ENCODE data around the gene C1QTNF9B. TPM values are rescaled to one million over a fixed set of nuclear protein-coding genes. Genes with fewer than 3 reads are reported as not detected.
"Not testable (repeated sequence)": the region's sequence is repeated elsewhere in the genome, so short reads cannot be mapped to it uniquely, and the experiment has no call there.

C1QTNF9B gene
- total RNA-seq (not detected in 2 replicates), polyA plus RNA-seq (not detected in 2 replicates), polyA minus RNA-seq (not detected in 2 replicates)
- total RNA-seq (2013), result 0.12 TPM

GRCh38 chr13:23897452-23897919, at the start of gene C1QTNF9B:
C1QTNF9B (minus strand) TSS chr13:23897502.
- H3K4me1 Mint-ChIP-seq, result not testable (repeated sequence)

GRCh38 chr13:23946900-23947299, 49.6 kb upstream of the C1QTNF9B start:
- Histone ChIP-seq H3K4me2 (replicated peaks; ENCODE audit: low read depth, low read length, poor library complexity, severe bottlenecking) (no peak overlapping the region), H3K79me2 (ENCODE audit: control insufficient read depth, insufficient read depth, low read length) (no peaks in the 10 kb centered on the region), H2AFZ (ENCODE audit: insufficient read depth, low read depth, low read length, poor library complexity, severe bottlenecking) (no peak overlapping the region), H3K4me1 (ENCODE audit: control insufficient read depth in 2 of 2, insufficient read depth in 2 of 2, low read length in 2 of 2) (no peaks in the 10 kb centered on the region), H4K20me1 (ENCODE audit: control insufficient read depth, insufficient read depth, low read length, poor library complexity, severe bottlenecking) (no peaks in the 10 kb centered on the region), H3K9me3 (ENCODE audit: control extremely low read depth in 1 of 3, control insufficient read depth in 2 of 3, insufficient read depth in 1 of 3, low read length in 2 of 3) (no peaks in the 10 kb centered on the region), H3K36me3 (replicated peaks in 1 of 2; ENCODE audit: control extremely low read depth in 1 of 2, control insufficient read depth in 1 of 2, extremely low read depth in 1 of 2, insufficient read depth in 2 of 2, low read length in 1 of 2) (no peaks in the 10 kb centered on the region), H3K4me3 (ENCODE audit: control extremely low read depth in 1 of 5, extremely low read depth in 1 of 5, insufficient read depth in 1 of 5, low read depth in 2 of 5, low read length in 4 of 5) (no peak overlapping the region), H3K27me3 (replicated peaks in 1 of 4; ENCODE audit: control extremely low read depth in 1 of 4, control insufficient read depth in 3 of 4, insufficient read depth in 4 of 4, low read length in 3 of 4) (peaks cover 0 to 8% (median 0%) of the 10 kb centered on the region in 4 experiments), H3K27ac (ENCODE audit: low read length in 2 of 2) (no peak overlapping the region), H3K9ac (ENCODE audit: low read length) (no peak overlapping the region)
- Mint-ChIP-seq H3K27ac (no peak overlapping the region), H3K4me3 (no peak overlapping the region), H3K9me3 (ENCODE audit: insufficient read depth) (no peaks in the 10 kb centered on the region), H3K27me3 (peaks cover 8% of the 10 kb centered on the region), H3K4me1 (no peaks in the 10 kb centered on the region)
- POLR2A ChIA-PET, result no interaction called here
- intact Hi-C loops (cut with micrococcal nuclease), result no loop called here
- 94% methylated on average over 7 of the region's 8 CpGs for WGBS (ENCODE audit: insufficient coverage)
- ATAC-seq (ENCODE audit: low read depth) (no peak), DNase-seq (no peak)
- TF ChIP-seq EZH2 (IDR thresholded peaks at IDR 0.05; ENCODE audit: borderline replicate concordance, insufficient read depth, low read depth, low read length, poor library complexity, severe bottlenecking), result no peak
- TF ChIP-seq CTCF (IDR thresholded peaks at IDR 0.05), result no peak
- CTCF ChIA-PET, result no interaction called here

More at GRCh38 chr13:23897452-23897919, at the start of gene C1QTNF9B:
- POLR2A ChIA-PET; H3K4me1 ChIP-seq (ENCODE audit: control insufficient read depth in 2 of 2, insufficient read depth in 2 of 2, low read length in 2 of 2); H3K4me3 Mint-ChIP-seq; intact Hi-C loops (cut with micrococcal nuclease); ATAC-seq (ENCODE audit: low read depth); H3K4me3 ChIP-seq (ENCODE audit: control extremely low read depth in 1 of 5, extremely low read depth in 1 of 5, insufficient read depth in 1 of 5, low read depth in 2 of 5, low read length in 4 of 5); DNase-seq; H3K9ac ChIP-seq (ENCODE audit: low read length); H3K9me3 Mint-ChIP-seq (ENCODE audit: insufficient read depth); H3K4me2 ChIP-seq (replicated peaks; ENCODE audit: low read depth, low read length, poor library complexity, severe bottlenecking); H3K27ac Mint-ChIP-seq; H3K36me3 ChIP-seq (replicated peaks in 1 of 2; ENCODE audit: control extremely low read depth in 1 of 2, control insufficient read depth in 1 of 2, extremely low read depth in 1 of 2, insufficient read depth in 2 of 2, low read length in 1 of 2); H2AFZ ChIP-seq (ENCODE audit: insufficient read depth, low read depth, low read length, poor library complexity, severe bottlenecking); H3K9me3 ChIP-seq (ENCODE audit: control extremely low read depth in 1 of 3, control insufficient read depth in 2 of 3, insufficient read depth in 1 of 3, low read length in 2 of 3); H3K27ac ChIP-seq (ENCODE audit: low read length in 2 of 2); H4K20me1 ChIP-seq (ENCODE audit: control insufficient read depth, insufficient read depth, low read length, poor library complexity, severe bottlenecking); H3K79me2 ChIP-seq (ENCODE audit: control insufficient read depth, insufficient read depth, low read length): not testable (repeated sequence)
- CTCF ChIA-PET, result interaction anchor here (3.2 to 3.7 kb wide), 2 partner anchors 8 to 430 kb away, joined by 23 to 28 read pairs; partner anchors contain the start of gene MIPEP
- WGBS (ENCODE audit: insufficient coverage), result 82% methylated on average over 2 of the region's 3 CpGs
- peaks cover 13% of the 10 kb centered on the region for H3K27me3 Mint-ChIP-seq
- H3K27me3 ChIP-seq (replicated peaks in 1 of 4; ENCODE audit: control extremely low read depth in 1 of 4, control insufficient read depth in 3 of 4, insufficient read depth in 4 of 4, low read length in 3 of 4), result peaks cover 0 to 15% (median 9%) of the 10 kb centered on the region in 4 experiments
